H9 (cell line): ENCODE results near the gene NPBWR2. TPM values are rescaled to one million over a fixed set of nuclear protein-coding genes. Genes with fewer than 3 reads are reported as not detected.

ENCODE experiments used
- DNase-seq: peaks from one replicate; pipeline ENCODE4 v3.0.0-alpha.2; 2017
- H2AFZ ChIP-seq: one replicate; pipeline ENCODE4 v1.6.1; 2013; ENCODE audit warnings: mild to moderate bottlenecking, low read length, control low read depth, moderate library complexity
- H2AK5ac ChIP-seq: 2 replicates; pipeline ENCODE4 v1.6.1; 2013; ENCODE audit warnings: low read length, control low read depth, mixed read lengths; ENCODE audit not compliant: insufficient read length
- H2BK120ac ChIP-seq: one replicate; pipeline ENCODE4 v1.6.1; 2013; ENCODE audit warnings: low read depth, mild to moderate bottlenecking, low read length, control low read depth, inconsistent platforms; ENCODE audit not compliant: poor library complexity, severe bottlenecking
- H2BK12ac ChIP-seq: 2 replicates; pipeline ENCODE4 v1.6.1; 2013; ENCODE audit warnings: low read length, control low read depth, mixed read lengths, low read depth; ENCODE audit not compliant: insufficient read length
- H2BK15ac ChIP-seq: 2 replicates; pipeline ENCODE4 v1.6.1; 2013; ENCODE audit warnings: low read depth, low read length, control low read depth
- H2BK20ac ChIP-seq: one replicate; pipeline ENCODE4 v1.6.1; 2013; ENCODE audit warnings: low read depth, mild to moderate bottlenecking, low read length, control low read depth, inconsistent platforms; ENCODE audit not compliant: poor library complexity, severe bottlenecking
- H2BK5ac ChIP-seq: 2 replicates; pipeline ENCODE4 v1.6.1; 2013; ENCODE audit warnings: low read length, control low read depth, mixed read lengths; ENCODE audit not compliant: insufficient read length
- H3K14ac ChIP-seq: 2 replicates; pipeline ENCODE4 v1.6.1; 2013; ENCODE audit warnings: low read length, control low read depth; ENCODE audit not compliant: insufficient read depth
- H3K18ac ChIP-seq: 2 replicates; pipeline ENCODE4 v1.6.1; 2013; ENCODE audit warnings: low read depth, mild to moderate bottlenecking, mixed read lengths, low read length, control low read depth; ENCODE audit not compliant: insufficient read length
- H3K23ac ChIP-seq: 2 replicates; pipeline ENCODE4 v1.6.1; 2013; ENCODE audit warnings: low read length, control low read depth, mixed read lengths, low read depth; ENCODE audit not compliant: insufficient read length
- H3K23me2 ChIP-seq: 2 replicates; pipeline ENCODE4 v1.6.1; 2013; ENCODE audit warnings: low read depth, mild to moderate bottlenecking, mixed read lengths, low read length, control low read depth; ENCODE audit not compliant: insufficient read length, poor library complexity, severe bottlenecking
- H3K27ac ChIP-seq: 2 replicates; pipeline ENCODE4 v1.5.1; 2013; ENCODE audit warnings: low read length, control low read depth, mixed read lengths, low read depth; ENCODE audit not compliant: insufficient read length
- H3K27me3 ChIP-seq: 2 replicates; pipeline ENCODE4 v1.6.1; 2013; ENCODE audit warnings: low read length, control low read depth, inconsistent platforms; ENCODE audit not compliant: insufficient read depth
- H3K4ac ChIP-seq: 2 replicates; pipeline ENCODE4 v1.6.1; 2013; ENCODE audit warnings: low read depth, mild to moderate bottlenecking, control low read depth, inconsistent platforms, low read length, moderate library complexity
- H3K4me1 ChIP-seq: 2 replicates; pipeline ENCODE4 v1.6.1; 2013; ENCODE audit warnings: low read length, control low read depth, inconsistent platforms; ENCODE audit not compliant: insufficient read depth
- H3K4me2 ChIP-seq: 2 replicates; pipeline ENCODE4 v1.6.1; 2013; ENCODE audit warnings: low read length, control low read depth, mixed read lengths; ENCODE audit not compliant: insufficient read length, insufficient read depth
- H3K56ac ChIP-seq: 2 replicates; pipeline ENCODE4 v1.6.1; 2013; ENCODE audit warnings: low read depth, mild to moderate bottlenecking, mixed read lengths, low read length, control low read depth; ENCODE audit not compliant: insufficient read length
- H3K79me1 ChIP-seq: 2 replicates; pipeline ENCODE4 v1.6.1; 2013; ENCODE audit warnings: low read depth, mild to moderate bottlenecking, moderate library complexity, low read length, control low read depth, inconsistent platforms; ENCODE audit not compliant: insufficient read depth, poor library complexity, severe bottlenecking
- H3K79me2 ChIP-seq: 2 replicates; pipeline ENCODE4 v1.6.1; 2013; ENCODE audit warnings: low read length, control low read depth, inconsistent platforms; ENCODE audit not compliant: insufficient read depth
- H3K9ac ChIP-seq: 2 replicates; pipeline ENCODE4 v1.6.1; 2013; ENCODE audit warnings: low read length, control low read depth, mixed read lengths; ENCODE audit not compliant: insufficient read length; ENCODE audit errors: extremely low read depth
- H3K9me3 ChIP-seq: one replicate; pipeline ENCODE4 v1.6.1; 2013; ENCODE audit warnings: low read depth, low read length, inconsistent platforms; ENCODE audit not compliant: control insufficient read depth
- H3T11ph ChIP-seq: one replicate; pipeline ENCODE4 v1.6.1; 2013; ENCODE audit warnings: mild to moderate bottlenecking, low read length, control low read depth, inconsistent platforms
- H4K20me1 ChIP-seq: one replicate; pipeline ENCODE4 v1.6.1; 2013; ENCODE audit not compliant: control insufficient read depth, insufficient read length, insufficient read depth
- H4K5ac ChIP-seq: 2 replicates; pipeline ENCODE4 v1.6.1; 2013; ENCODE audit warnings: low read depth, mild to moderate bottlenecking, mixed read lengths, low read length, control low read depth; ENCODE audit not compliant: insufficient read length
- H4K8ac ChIP-seq: replicated peaks from 2 replicates; pipeline ENCODE4 v1.6.1; 2013; ENCODE audit warnings: low read length, control low read depth, mixed read lengths, low read depth; ENCODE audit not compliant: insufficient read length
- H4K91ac ChIP-seq: 2 replicates; pipeline ENCODE4 v1.6.1; 2013; ENCODE audit warnings: low read depth, mild to moderate bottlenecking, moderate library complexity, mixed read lengths, low read length, control low read depth; ENCODE audit not compliant: insufficient read length
- H3K27ac Mint-ChIP-seq, 3 experiments: 2 replicates in 2 of 3; 3 replicates in 1 of 3; pipeline ENCODE4 v1.8.0; 2020 to 2021; ENCODE audit warnings: mixed read lengths in 3 of 3, mild to moderate bottlenecking in 1 of 3, moderate library complexity in 1 of 3
- H3K27me3 Mint-ChIP-seq: 2 replicates; pipeline ENCODE4 v1.8.0; 2021; ENCODE audit warnings: low read depth, mild to moderate bottlenecking, moderate library complexity, mixed read lengths
- H3K36me3 Mint-ChIP-seq, 3 experiments: 2 replicates in 2 of 3; 3 replicates in 1 of 3; pipeline ENCODE4 v1.8.0; 2020 to 2021; ENCODE audit warnings: low read depth in 3 of 3, mixed read lengths in 3 of 3; ENCODE audit not compliant: insufficient read depth in 1 of 3
- H3K4me1 Mint-ChIP-seq, 2 experiments: 2 replicates each; pipeline ENCODE4 v1.8.0; 2020; ENCODE audit warnings: mixed read lengths in 2 of 2
- H3K4me3 Mint-ChIP-seq, 2 experiments: 2 replicates in 1 of 2; 3 replicates in 1 of 2; pipeline ENCODE4 v1.8.0; 2020 to 2021; ENCODE audit warnings: mild to moderate bottlenecking in 2 of 2, mixed read lengths in 2 of 2, moderate library complexity in 1 of 2
- H3K9me3 Mint-ChIP-seq, 2 experiments: 2 replicates in 1 of 2; 3 replicates in 1 of 2; pipeline ENCODE4 v1.8.0; 2020; ENCODE audit warnings: mild to moderate bottlenecking in 2 of 2, mixed read lengths in 2 of 2, moderate library complexity in 1 of 2
- WGBS: extraction: QIAGEN DNeasy Blood & Tissue Kit; methylation state at CpG from one replicate; pipeline ENCODE4 v1.1.7; 2013; ENCODE audit warnings: missing lambda C conversion rate, low lambda C conversion rate, mixed read lengths; ENCODE audit not compliant: insufficient read length; ENCODE audit errors: extremely low coverage; 5-methylcytosine and 5-hydroxymethylcytosine counted together
- total RNA-seq: library from RNA; stranded (reverse); gene quantifications from 2 replicates; pipeline ENCODE4 v1.2.1, GENCODE V29; 2021
- TF ChIP-seq, protein P1 (sequence below): fragments of 200-600 bp; sonication (generic); conservative IDR thresholded peaks from 3 replicates; pipeline ENCODE4 v1.8.0; 2021; ENCODE audit warnings: antibody characterized with exemption, mild to moderate bottlenecking

Gene NPBWR2
- total RNA-seq, 1 experiment from 2014 or later: not detected

DNA sequence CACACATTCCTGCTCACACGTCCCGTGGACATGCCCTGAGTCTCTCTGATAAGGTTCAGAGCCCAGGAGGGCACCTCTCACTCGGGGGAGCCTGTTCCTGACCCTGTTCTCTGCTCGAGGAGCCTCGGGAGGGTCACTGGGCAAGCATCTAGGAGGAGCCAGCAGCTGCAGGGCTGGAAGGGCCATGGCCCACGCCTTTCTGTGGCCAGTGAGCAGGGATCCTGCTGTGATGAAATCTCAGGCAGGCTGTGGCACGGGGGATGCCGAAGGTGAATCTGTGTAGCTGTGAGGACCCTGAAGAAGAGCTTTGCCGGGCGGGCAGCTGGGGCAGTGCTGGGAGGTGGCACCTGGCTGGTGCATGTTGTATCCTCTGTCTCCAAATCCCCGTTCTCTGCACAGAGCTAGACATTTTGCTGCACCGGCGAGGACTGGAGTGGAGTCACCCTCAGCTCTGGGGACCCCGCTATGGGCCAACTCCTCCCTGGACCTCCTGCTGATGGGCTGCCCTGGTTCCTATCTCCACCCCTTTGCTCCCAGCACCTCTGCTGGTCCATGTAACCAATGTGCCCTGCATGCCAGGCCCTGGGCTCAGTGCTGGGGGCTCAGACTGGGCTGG is 7.1 kb upstream of the NPBWR2 start:
- H3K4me1 ChIP-seq: no peaks in the 10 kb centered on the region

More for the DNA sequence above, 7.1 kb upstream of the NPBWR2 start:
- Histone ChIP-seq H3T11ph (no peak overlapping the region), H4K5ac (no peak overlapping the region), H3K56ac (no peak overlapping the region), H2AFZ (no peak overlapping the region), H2BK120ac (no peak overlapping the region), H2AK5ac (no peak overlapping the region), H3K79me1 (no peaks in the 10 kb centered on the region), H3K4ac (no peak overlapping the region), H3K27ac (no peak overlapping the region), H3K79me2 (no peaks in the 10 kb centered on the region), H3K18ac (no peak overlapping the region), H3K27me3 (no peaks in the 10 kb centered on the region), H3K9ac (no peak overlapping the region), H2BK12ac (no peak overlapping the region), H2BK15ac (no peak overlapping the region), H3K9me3 (no peaks in the 10 kb centered on the region), H3K23me2 (no peaks in the 10 kb centered on the region), H4K20me1 (peaks cover 3% of the 10 kb centered on the region), H3K14ac (no peak overlapping the region; the same call in 1 of the 2 replicates), H4K91ac (no peak overlapping the region), H2BK5ac (no peak overlapping the region), H3K4me2 (no peak overlapping the region), H3K23ac (no peak overlapping the region), H4K8ac (no peak overlapping the region), H2BK20ac (no peak overlapping the region)
- no peaks in the 10 kb centered on the region for H3K9me3 Mint-ChIP-seq
- 0 out of 2 replicates have a peak, but pooled peaks cover 2% of the 10 kb centered on the region for H3K27me3 Mint-ChIP-seq
- H3K4me1 Mint-ChIP-seq: no peaks in the 10 kb centered on the region
- WGBS: no CpG with 5 or more reads among the region's 14 CpGs
- DNase-seq: no peak
- no peak overlapping the region for H3K27ac Mint-ChIP-seq
- H3K4me3 Mint-ChIP-seq: no peak overlapping the region
- TF ChIP-seq, protein P1, sequence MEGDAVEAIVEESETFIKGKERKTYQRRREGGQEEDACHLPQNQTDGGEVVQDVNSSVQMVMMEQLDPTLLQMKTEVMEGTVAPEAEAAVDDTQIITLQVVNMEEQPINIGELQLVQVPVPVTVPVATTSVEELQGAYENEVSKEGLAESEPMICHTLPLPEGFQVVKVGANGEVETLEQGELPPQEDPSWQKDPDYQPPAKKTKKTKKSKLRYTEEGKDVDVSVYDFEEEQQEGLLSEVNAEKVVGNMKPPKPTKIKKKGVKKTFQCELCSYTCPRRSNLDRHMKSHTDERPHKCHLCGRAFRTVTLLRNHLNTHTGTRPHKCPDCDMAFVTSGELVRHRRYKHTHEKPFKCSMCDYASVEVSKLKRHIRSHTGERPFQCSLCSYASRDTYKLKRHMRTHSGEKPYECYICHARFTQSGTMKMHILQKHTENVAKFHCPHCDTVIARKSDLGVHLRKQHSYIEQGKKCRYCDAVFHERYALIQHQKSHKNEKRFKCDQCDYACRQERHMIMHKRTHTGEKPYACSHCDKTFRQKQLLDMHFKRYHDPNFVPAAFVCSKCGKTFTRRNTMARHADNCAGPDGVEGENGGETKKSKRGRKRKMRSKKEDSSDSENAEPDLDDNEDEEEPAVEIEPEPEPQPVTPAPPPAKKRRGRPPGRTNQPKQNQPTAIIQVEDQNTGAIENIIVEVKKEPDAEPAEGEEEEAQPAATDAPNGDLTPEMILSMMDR: no peak
- H3K36me3 Mint-ChIP-seq: no peaks in the 10 kb centered on the region
